NCI-H2227 (cell line): Measurements from ENCODE around the gene SLMAP.
"Not testable (repeated sequence)": the region's sequence is repeated elsewhere in the genome, so short reads cannot be mapped to it uniquely, and the experiment has no call there.

ENCODE experiments used
- DNase-seq: peaks from one replicate; lab custom pipeline; 2025; ENCODE audit not compliant: unreplicated experiment; lab: John Stamatoyannopoulos, UW

SLMAP gene

DNA sequence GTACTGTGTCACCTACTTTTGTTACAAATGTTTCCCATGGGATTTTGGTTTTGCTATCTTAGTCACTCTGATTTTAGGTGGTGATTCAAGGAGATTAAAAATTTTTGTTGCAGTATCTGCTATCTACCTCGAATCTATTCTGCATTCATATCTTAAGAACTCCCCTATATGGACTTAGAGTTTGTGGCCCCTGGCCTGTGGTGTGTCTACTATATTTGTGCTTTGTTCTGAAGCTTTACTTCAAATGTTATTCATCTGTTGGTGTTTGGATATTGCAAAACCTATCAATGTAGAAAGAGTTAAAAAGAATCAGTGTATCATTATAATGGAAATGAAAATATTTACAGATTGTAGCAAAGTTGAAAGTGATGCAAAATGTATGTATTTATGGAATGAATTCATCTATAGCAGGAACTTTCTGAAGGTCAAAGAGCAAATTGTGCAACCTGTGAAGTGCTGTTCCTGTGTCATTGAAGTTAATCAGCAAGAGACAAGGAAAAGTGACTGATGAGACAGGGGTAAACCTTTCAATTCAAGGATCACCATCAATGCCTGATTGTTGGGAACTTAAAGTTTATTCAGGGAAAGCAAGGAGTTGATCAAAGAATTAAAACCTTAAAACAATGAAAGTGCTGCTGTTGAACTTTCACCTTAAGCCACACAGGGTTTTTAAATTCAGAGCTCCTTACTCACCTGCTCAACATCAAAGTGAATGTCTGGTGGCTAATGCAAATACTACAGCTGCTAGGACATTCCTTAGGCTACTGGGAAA lies 71.0 kb downstream of the SLMAP start:
- DNase-seq = no peak

- DNase-seq = no peak
Measured at GRCh38 chr3:57827757-57828156, 71.6 kb downstream of the SLMAP start.

GRCh38 chr3:57832486-57832885 lies 76.4 kb downstream of the SLMAP start:
- DNase-seq = no peak

DNA sequence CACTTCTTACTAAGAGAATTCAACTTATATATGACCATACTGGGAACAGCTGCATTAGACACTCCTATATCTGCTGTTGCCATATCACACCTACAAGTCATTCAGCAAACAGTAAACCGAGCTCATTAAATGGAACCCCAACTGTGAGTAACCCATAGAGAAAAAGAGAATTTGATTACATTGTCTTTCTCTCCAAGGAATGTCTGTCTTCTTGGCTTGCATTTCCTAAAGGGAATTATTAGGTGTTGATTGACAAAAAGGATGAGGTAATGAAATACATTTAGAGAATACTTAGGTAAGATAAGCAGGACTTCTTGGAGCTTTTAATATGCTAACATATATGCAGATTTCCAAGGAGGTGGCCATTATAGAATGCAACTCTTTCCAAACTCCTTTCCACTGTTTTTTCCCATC lies 76.8 kb downstream of the SLMAP start:
- DNase-seq = no peak

- no peak for DNase-seq
Measured at GRCh38 chr3:57833763-57834162, 77.7 kb downstream of the SLMAP start.

DNA sequence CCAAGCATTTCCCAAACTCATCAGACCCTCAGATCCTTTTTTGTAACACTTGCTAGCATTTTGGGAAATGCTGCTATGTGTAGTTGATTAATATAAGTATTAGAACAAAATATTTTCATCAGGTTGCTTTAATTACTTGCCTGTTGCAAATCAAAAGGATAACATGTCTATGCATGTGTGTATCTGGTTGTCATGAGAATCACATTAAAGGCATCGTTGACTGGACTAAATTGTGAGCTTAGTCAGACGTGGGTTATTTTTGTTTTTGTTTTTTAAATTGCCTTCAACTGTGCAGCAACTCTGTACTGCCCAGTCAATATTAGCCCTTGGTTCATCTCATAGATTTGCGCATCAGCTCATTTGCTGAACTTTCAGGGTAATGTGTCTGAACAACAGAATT lies 81.6 kb downstream of the SLMAP start:
- DNase-seq = no peak

GRCh38 chr3:57838627-57839026 lies 82.5 kb downstream of the SLMAP start:
- DNase-seq = no peak

GRCh38 chr3:57840473-57840872 lies 84.4 kb downstream of the SLMAP start:
- DNase-seq = no peak

DNA sequence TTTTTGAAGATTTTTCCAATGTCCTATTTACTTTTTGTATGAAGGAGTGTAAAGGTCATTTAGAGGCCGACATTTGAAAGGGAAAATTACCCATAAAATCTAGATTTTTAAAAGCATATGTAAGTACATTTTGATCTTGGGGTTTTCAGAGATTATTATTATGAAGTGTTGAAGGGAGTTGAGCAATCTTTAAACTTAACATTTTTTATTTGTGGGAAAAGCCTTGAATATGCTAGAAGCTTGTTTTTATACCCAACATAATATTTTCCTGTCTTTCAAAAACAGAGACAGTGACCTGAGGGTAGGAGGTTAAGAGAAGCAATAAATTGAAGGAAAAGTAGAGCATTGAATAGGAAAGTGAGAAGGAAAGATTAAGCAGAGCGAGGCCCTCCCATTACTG lies 85.7 kb downstream of the SLMAP start:
- DNase-seq = no peak

DNA sequence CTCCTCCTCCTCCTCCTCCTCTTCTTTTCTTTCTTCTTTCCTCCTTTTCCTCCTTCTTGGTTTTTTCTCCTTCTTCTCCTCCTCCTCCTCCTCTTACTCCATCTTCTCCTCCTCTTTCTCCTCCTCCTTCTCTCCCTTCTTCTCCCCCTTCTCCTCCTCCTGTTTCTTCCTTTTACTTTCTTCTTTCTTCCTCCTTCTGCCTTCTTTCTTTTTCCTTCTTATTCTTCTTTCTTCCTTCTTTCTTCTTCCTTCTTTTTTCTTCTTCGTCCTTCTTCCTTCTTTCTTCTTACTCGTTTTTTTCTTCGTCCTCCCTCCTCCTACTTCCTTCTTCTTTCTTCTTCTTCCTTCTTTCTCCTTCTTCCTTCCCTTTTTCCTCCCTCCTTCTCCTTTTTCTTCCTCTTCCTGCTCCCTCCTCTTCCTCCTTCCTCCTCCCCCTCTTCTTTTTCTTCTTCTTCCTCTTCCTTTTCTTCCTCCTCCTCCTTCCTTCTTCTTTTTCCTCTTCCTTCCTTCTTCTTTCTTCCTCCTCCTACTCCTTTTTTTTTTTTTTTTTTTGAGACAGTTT lies 92.1 kb downstream of the SLMAP start:
- no peak for DNase-seq

DNA sequence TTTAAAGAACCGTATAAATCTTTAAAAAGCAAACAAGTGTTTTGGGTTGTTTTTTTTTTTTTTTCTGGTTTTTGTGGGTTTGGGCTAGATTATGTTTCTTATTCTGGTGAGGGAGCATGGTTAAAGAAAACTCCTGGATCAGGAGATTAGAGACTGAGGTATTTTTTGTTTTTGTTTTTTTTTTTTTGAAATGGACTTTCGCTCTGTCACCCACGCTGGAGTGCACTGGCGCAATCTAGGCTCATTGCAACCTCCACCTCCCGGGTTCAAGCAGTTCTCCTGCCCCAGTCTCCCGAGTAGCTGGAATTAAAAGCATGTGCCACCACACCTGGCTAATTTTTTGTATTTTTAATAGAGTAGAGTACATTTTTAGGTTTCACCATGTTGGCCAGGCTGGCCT lies 95.2 kb downstream of the SLMAP start:
- DNase-seq = no peak

- no peak for DNase-seq
Measured at GRCh38 chr3:57852896-57853295, 96.8 kb downstream of the SLMAP start.

DNA sequence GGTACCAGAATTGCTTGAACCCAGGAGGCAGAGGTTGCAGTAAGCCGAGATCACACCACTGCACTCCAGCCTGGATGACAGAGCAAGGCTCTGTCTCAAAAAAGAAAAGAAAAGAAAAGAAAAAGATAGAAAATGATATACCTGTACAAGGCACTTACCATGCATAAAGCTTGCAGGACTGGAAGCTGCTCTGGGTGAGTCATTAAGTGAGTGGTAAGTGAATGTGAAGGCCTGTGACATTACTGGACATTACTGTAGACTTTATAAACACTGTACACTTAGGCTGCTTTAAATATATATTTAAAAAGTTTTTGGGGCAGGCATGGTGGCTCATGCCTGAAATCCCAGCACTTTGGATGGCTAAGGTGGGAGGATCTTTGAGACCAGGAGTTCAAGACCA lies 99.2 kb downstream of the SLMAP start:
- no peak for DNase-seq

DNA sequence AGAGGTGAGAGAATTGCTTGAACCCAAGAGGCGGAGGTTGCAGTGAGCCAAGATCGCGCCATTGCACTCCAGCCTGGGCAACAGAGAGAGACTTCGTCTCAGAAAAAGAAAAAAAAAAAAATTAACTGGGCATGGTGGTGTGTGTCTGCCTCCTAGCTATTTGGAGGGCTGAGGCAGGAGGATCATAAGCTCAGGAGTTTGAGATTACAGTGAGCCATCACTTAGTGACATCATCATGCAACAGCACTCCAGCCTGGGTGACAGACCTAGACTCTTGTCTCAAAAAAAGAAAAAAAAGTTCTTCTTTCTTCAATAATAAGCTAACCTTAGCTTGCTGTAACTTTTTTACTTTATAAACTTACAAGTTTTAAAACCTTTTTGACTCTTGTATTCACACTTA lies 99.8 kb downstream of the SLMAP start:
- no peak for DNase-seq

GRCh38 chr3:57856675-57857074 lies 100.6 kb downstream of the SLMAP start:
- DNase-seq = no peak

DNA sequence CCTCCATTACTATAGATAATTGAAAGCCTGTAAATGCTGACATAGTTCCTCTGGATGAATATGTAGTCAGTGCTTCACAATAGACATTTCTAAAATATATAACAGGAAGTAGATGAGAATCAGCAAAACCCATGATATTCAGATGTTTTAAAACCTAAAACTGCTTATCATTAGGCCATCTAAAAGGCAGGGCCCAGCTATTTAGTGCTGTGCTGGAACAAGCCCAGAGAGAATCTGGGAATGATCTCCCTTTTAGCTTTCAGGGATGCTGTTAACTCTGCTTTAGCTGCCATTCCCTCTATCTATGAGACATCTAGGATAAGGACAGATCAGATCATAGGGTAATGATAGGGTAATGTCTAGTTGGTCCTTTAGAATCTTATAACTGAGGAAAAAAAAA lies 106.8 kb downstream of the SLMAP start:
- DNase-seq = no peak

GRCh38 chr3:57863380-57863779 lies 107.3 kb downstream of the SLMAP start:
- no peak for DNase-seq

GRCh38 chr3:57864853-57865252 lies 108.7 kb downstream of the SLMAP start:
- no peak for DNase-seq

DNA sequence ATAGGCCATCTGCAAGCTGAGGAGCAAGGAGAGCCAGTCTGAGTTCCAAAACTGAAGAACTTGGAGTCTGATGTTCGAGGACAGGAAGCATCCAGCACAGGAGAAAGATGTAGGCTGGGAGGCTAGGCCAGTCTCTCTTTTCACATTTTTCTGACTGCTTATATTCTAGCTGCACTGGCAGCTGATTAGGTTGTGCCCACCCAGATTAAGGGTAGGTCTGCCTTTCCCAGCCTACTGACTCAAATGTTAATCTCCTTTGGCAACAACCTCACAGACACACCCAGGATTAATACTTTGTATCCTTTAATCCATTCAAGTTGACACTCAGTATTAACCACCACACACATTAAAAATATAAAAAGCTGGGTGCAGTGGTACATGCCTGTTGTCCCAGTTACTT lies 113.0 kb downstream of the SLMAP start:
- not testable (repeated sequence) for DNase-seq

DNA sequence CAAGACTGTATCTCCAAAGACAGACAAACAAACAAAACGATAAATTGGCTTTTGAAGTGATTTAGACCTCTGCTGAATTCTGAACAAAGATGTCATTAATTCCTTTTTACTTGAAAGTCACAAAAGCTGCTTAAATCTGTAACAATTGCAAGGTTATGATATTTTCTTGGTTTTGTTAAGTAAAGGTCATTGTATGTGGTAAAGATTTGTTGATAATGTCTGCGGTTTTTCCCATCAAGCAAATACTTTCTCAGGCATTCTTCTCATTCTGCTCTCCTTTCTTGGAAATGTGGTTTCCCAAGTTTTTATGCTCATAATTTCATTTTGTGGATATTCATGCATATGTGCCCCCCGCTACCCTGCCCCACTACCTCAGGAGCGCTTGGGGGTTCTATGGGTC lies 116.5 kb downstream of the SLMAP start:
- DNase-seq = no peak

GRCh38 chr3:57876632-57877031 lies 120.5 kb downstream of the SLMAP start:
- DNase-seq = no peak

DNA sequence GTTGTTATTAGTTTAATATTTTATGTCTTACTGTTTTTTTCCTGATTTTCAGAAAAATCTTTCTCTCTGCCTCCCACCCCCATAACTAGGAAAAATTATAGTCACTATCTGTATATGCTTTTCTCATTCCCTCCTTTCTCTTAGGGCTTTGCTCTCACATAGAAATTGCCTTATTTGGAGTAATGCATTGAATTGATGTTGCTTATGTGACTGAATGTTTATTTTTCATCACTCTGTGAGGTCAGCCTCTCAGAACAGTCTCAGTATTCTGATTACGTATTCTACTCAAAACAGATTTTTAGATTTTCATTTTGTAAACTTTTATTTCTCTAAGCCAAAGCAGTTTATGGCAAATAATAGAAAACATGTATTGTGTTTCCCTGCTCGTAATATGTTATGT lies 121.0 kb downstream of the SLMAP start:
- no peak for DNase-seq

DNA sequence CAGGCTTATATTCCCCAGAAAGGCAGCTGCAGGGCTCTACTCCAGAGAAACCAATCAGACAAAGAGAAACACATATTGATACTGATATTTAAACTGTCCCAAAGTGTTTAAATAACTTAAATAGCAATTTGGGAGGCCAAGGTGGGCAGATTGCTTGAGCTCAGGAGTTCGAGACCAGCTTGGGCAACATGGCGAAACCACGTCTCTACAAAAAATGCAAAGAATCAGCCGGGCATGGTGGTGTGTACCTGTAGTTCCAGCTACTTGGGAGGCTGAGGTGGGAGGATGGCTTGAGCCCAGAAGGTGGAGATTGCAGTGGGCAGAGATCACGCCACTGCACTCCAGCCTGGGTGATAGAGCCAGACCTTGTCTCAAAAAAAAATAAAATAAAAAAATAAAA lies 128.3 kb downstream of the SLMAP start:
- not testable (repeated sequence) for DNase-seq
